Keratinocyte (primary cell): ENCODE data around the gene SYNPR.

ENCODE experiments used
- CTCF ChIP-seq, 3 experiments: IDR thresholded peaks in 1 of 3; conservative IDR thresholded peaks in 1 of 3; optimal IDR thresholded peaks in 1 of 3; 2 replicates in 2 of 3; 3 replicates in 1 of 3; pipeline versions ENCODE3 to v1.5.1; 2011; ENCODE audit warnings: low read length in 3 of 3, mild to moderate bottlenecking in 3 of 3, moderate library complexity in 2 of 3, control low read depth in 1 of 3, inconsistent platforms in 1 of 3; ENCODE audit not compliant: insufficient read depth in 2 of 3; ENCODE audit errors: extremely low read depth in 1 of 3
- EZH2 ChIP-seq: IDR thresholded peaks from one replicate; pipeline ENCODE4 v1.6.1; 2012; ENCODE audit warnings: inconsistent platforms, mild to moderate bottlenecking, low read length, moderate library complexity

GRCh38 chr3:63494646-63495045, 216.5 kb downstream of the SYNPR start:
- TF ChIP-seq CTCF (optimal IDR thresholded peaks at IDR 0.05 in 1 of 3, IDR thresholded peaks at IDR 0.05 in 1 of 3, conservative IDR thresholded peaks at IDR 0.05 in 1 of 3; ENCODE audit: extremely low read depth in 1 of 3, insufficient read depth in 2 of 3, low read length in 3 of 3) (no peak), EZH2 (no peak)
